HepG2 (cell line): ENCODE measurements around the gene PPFIA3. TPM values are rescaled to one million over a fixed set of nuclear protein-coding genes. Genes with fewer than 3 reads are reported as not detected.

Source experiments
- LBX2 ChIP-seq: sonication (generic); formaldehyde crosslinking; IDR thresholded peaks from 2 replicates; pipeline ENCODE4 v1.5.0; 2020; ENCODE audit warnings: missing genetic modification reagents, mild to moderate bottlenecking, borderline replicate concordance
- NCOA2 ChIP-seq: sonication (generic); formaldehyde crosslinking; IDR thresholded peaks from 2 replicates; pipeline ENCODE4 v1.8.0; 2022; ENCODE audit warnings: inconsistent platforms
- NFRKB ChIP-seq: fragments of 450-650 bp; IDR thresholded peaks from 2 replicates; pipeline ENCODE4 v1.6.1; 2017
- PITX1 ChIP-seq: sonication (generic); formaldehyde crosslinking; IDR thresholded peaks from 2 replicates; pipeline ENCODE4 v1.5.1; 2020; ENCODE audit warnings: mild to moderate bottlenecking, missing genetic modification reagents
- SIX4 ChIP-seq: sonication (generic); formaldehyde crosslinking; IDR thresholded peaks from 2 replicates; pipeline ENCODE4 v1.4.0; 2020; ENCODE audit warnings: missing genetic modification reagents
- ZBTB21 ChIP-seq: sonication (generic); formaldehyde crosslinking; IDR thresholded peaks from 2 replicates; pipeline ENCODE4 v1.4.0; 2020; ENCODE audit warnings: missing genetic modification reagents
- ZBTB43 ChIP-seq: sonication (generic); formaldehyde crosslinking; conservative IDR thresholded peaks from 2 replicates; pipeline ENCODE4 v1.4.0; 2020; ENCODE audit warnings: missing genetic modification reagents
- ZNF232 ChIP-seq: sonication (generic); formaldehyde crosslinking; IDR thresholded peaks from 2 replicates; pipeline ENCODE4 v1.4.0; 2020; ENCODE audit warnings: missing genetic modification reagents, borderline replicate concordance
- ZNF841 ChIP-seq: sonication (generic); formaldehyde crosslinking; IDR thresholded peaks from 2 replicates; pipeline ENCODE4 v1.8.1; 2023; ENCODE audit warnings: missing genetic modification reagents, borderline replicate concordance
- polyA plus RNA-seq, 8 experiments: library from polyadenylated mRNA; depleted of rRNA in 3 of 8; stranded (reverse) in 7 of 8; unstranded in 1 of 8; fragments of >200 nt; fragmentation: Illumina TruSeq in 4 of 8; extraction: Trizol in 4 of 8; gene quantifications; 2 replicates each; pipeline versions ENCODE4 v1.2.1 to v1.2.3, GENCODE V29; 2011 to 2016; ENCODE audit warnings: low read depth in 4 of 8, missing spikeins in 1 of 8, mixed read lengths in 1 of 8; ENCODE audit not compliant: insufficient read depth in 1 of 8
- total RNA-seq, 5 experiments: library from RNA; depleted of rRNA; stranded (reverse); fragments of >200 nt; fragmentation: Illumina TruSeq; extraction: Trizol; gene quantifications; 2 replicates each; pipeline ENCODE4 v1.2.3, GENCODE V29; 2016; ENCODE audit warnings: low read depth in 1 of 5
- TF ChIP-seq, protein P1 (sequence below): sonication (generic); formaldehyde crosslinking; IDR thresholded peaks from 2 replicates; pipeline ENCODE4 v1.5.1; 2020; ENCODE audit warnings: mild to moderate bottlenecking, moderate library complexity, missing genetic modification reagents
- TF ChIP-seq, protein P2 (sequence below): sonication (generic); formaldehyde crosslinking; IDR thresholded peaks from 2 replicates; pipeline ENCODE4 v1.4.0; 2020; ENCODE audit warnings: missing genetic modification reagents
- TF ChIP-seq, protein P3 (sequence below): sonication (generic); formaldehyde crosslinking; IDR thresholded peaks from 2 replicates; pipeline ENCODE4 v1.9.0; 2022; ENCODE audit warnings: missing genetic modification reagents, mild to moderate bottlenecking, borderline replicate concordance
- TF ChIP-seq, protein P4 (sequence below): sonication (generic); formaldehyde crosslinking; IDR thresholded peaks from 2 replicates; pipeline ENCODE4 v1.8.0; 2022; ENCODE audit warnings: mild to moderate bottlenecking, missing genetic modification reagents

Gene PPFIA3
- total and polyA plus RNA-seq, 2 of the 13 experiments (the other 11 are each of a cell fraction or from before 2014, with no cell fraction given) = 6.7 to 8.6 TPM

GRCh38 chr19:49125025-49125731 lies 5.8 kb downstream of the PPFIA3 start (continued):
- TF ChIP-seq, protein P1, sequence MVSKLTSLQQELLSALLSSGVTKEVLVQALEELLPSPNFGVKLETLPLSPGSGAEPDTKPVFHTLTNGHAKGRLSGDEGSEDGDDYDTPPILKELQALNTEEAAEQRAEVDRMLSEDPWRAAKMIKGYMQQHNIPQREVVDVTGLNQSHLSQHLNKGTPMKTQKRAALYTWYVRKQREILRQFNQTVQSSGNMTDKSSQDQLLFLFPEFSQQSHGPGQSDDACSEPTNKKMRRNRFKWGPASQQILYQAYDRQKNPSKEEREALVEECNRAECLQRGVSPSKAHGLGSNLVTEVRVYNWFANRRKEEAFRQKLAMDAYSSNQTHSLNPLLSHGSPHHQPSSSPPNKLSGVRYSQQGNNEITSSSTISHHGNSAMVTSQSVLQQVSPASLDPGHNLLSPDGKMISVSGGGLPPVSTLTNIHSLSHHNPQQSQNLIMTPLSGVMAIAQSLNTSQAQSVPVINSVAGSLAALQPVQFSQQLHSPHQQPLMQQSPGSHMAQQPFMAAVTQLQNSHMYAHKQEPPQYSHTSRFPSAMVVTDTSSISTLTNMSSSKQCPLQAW (CRISPR knock-in tag) = peak; percentile 65; the same call in 1 of the 2 replicates
- TF ChIP-seq, protein P2, sequence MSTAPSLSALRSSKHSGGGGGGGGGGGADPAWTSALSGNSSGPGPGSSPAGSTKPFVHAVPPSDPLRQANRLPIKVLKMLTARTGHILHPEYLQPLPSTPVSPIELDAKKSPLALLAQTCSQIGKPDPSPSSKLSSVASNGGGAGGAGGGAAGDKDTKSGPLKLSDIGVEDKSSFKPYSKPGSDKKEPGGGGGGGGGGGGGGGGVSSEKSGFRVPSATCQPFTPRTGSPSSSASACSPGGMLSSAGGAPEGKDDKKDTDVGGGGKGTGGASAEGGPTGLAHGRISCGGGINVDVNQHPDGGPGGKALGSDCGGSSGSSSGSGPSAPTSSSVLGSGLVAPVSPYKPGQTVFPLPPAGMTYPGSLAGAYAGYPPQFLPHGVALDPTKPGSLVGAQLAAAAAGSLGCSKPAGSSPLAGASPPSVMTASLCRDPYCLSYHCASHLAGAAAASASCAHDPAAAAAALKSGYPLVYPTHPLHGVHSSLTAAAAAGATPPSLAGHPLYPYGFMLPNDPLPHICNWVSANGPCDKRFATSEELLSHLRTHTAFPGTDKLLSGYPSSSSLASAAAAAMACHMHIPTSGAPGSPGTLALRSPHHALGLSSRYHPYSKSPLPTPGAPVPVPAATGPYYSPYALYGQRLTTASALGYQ (CRISPR knock-in tag) = no peak
- TF ChIP-seq NCOA2 (CRISPR knock-in tag) (no peak), LBX2 (CRISPR knock-in tag) (no peak), PITX1 (CRISPR knock-in tag) (peak; percentile 69), ZNF841 (CRISPR knock-in tag) (no peak), ZNF232 (CRISPR knock-in tag) (no peak), ZBTB21 (no peak), ZBTB43 (no peak), SIX4 (CRISPR knock-in tag) (no peak), NFRKB (no peak)
- TF ChIP-seq, protein P3, sequence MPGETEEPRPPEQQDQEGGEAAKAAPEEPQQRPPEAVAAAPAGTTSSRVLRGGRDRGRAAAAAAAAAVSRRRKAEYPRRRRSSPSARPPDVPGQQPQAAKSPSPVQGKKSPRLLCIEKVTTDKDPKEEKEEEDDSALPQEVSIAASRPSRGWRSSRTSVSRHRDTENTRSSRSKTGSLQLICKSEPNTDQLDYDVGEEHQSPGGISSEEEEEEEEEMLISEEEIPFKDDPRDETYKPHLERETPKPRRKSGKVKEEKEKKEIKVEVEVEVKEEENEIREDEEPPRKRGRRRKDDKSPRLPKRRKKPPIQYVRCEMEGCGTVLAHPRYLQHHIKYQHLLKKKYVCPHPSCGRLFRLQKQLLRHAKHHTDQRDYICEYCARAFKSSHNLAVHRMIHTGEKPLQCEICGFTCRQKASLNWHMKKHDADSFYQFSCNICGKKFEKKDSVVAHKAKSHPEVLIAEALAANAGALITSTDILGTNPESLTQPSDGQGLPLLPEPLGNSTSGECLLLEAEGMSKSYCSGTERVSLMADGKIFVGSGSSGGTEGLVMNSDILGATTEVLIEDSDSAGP (CRISPR knock-in tag) = peak; percentile 75; the same call in 1 of the 2 replicates
- TF ChIP-seq, protein P4, sequence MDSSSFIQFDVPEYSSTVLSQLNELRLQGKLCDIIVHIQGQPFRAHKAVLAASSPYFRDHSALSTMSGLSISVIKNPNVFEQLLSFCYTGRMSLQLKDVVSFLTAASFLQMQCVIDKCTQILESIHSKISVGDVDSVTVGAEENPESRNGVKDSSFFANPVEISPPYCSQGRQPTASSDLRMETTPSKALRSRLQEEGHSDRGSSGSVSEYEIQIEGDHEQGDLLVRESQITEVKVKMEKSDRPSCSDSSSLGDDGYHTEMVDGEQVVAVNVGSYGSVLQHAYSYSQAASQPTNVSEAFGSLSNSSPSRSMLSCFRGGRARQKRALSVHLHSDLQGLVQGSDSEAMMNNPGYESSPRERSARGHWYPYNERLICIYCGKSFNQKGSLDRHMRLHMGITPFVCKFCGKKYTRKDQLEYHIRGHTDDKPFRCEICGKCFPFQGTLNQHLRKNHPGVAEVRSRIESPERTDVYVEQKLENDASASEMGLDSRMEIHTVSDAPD (CRISPR knock-in tag) = no peak
